ENCODE data around the gene LRIG2.

LRIG2 gene

DNA sequence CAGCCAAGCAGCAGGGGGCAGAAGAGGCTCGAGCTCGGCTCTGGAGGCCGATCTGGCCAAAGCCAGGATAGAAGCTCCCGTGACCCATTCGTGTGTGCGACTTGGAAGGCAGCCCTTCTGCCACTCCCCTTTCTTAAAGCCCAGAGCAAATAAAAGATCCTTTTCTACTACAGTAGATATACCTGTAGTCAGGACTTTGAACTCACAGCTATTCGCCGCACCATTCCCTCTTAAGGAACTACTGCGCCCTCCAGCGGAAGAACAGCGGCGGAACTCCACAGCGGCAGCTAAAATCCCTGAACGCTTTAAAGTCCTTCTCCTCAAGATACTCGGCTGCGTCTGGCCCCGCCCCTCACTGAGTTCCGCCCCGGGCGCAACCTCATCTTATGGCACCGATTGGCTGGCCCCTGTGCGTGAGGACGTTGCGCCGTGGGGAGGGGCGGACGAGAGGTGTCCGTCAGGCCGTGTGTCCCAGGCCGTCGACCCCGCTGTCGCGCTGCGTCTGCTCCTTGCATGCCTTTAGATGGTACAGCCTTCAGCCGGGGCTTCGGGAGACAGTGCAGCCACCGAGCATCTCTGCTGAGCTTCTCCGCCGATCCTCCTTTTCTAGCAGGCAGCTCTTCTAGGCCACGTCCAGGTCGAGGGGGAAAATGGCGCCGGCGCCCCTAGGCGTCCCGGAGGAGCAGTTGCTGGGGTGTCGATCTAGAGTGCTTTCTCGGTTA lies at the start of gene LRIG2 (continued):
- TF ChIP-seq ZBTB20 (tag by site-specific recombination; IDR thresholded peaks at IDR 0.05) (no peak; the same call in 1 of the 2 replicates), ZNF785 (tag by site-specific recombination; IDR thresholded peaks at IDR 0.05) (no peak), GLI4 (tag by site-specific recombination; IDR thresholded peaks at IDR 0.05) (no peak), EGR2 (tag by site-specific recombination; IDR thresholded peaks at IDR 0.05; ENCODE audit: low read depth) (peak; percentile 59; the same call in 1 of the 2 replicates), ZNF366 (tag by site-specific recombination; conservative IDR thresholded peaks at IDR 0.05) (no peak), ZBTB8A (tag by site-specific recombination; IDR thresholded peaks at IDR 0.05) (no peak), GFI1B (tag by site-specific recombination; IDR thresholded peaks at IDR 0.05) (no peak), ZNF248 (tag by site-specific recombination; IDR thresholded peaks at IDR 0.05) (no peak), ZNF10 (tag by site-specific recombination; IDR thresholded peaks at IDR 0.05) (0 out of 2 replicates have a peak, but pooled peaks have one; percentile 14), WT1 (tag by site-specific recombination; IDR thresholded peaks at IDR 0.05) (no peak), ZNF596 (tag by site-specific recombination; IDR thresholded peaks at IDR 0.05) (no peak), ZNF239 (tag by site-specific recombination; IDR thresholded peaks at IDR 0.05) (no peak), ZNF792 (tag by site-specific recombination; IDR thresholded peaks at IDR 0.05) (no peak), ZNF184 (tag by site-specific recombination; IDR thresholded peaks at IDR 0.05) (peak; percentile 32; the same call in 1 of the 2 replicates), SETDB1 (IDR thresholded peaks at IDR 0.05; ENCODE audit: insufficient read length, low read length) (peak; percentile 48), ZNF529 (tag by site-specific recombination; IDR thresholded peaks at IDR 0.05; ENCODE audit: insufficient replicate concordance) (no peak), ZNF510 (tag by site-specific recombination; IDR thresholded peaks at IDR 0.05; ENCODE audit: insufficient replicate concordance) (no peak), ZNF791 (tag by site-specific recombination; IDR thresholded peaks at IDR 0.05) (no peak), YY1 (tag by site-specific recombination; IDR thresholded peaks at IDR 0.05) (peak; percentile 87)
- TF ChIP-seq, protein P1, sequence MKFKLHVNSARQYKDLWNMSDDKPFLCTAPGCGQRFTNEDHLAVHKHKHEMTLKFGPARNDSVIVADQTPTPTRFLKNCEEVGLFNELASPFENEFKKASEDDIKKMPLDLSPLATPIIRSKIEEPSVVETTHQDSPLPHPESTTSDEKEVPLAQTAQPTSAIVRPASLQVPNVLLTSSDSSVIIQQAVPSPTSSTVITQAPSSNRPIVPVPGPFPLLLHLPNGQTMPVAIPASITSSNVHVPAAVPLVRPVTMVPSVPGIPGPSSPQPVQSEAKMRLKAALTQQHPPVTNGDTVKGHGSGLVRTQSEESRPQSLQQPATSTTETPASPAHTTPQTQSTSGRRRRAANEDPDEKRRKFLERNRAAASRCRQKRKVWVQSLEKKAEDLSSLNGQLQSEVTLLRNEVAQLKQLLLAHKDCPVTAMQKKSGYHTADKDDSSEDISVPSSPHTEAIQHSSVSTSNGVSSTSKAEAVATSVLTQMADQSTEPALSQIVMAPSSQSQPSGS (tag by site-specific recombination; IDR thresholded peaks at IDR 0.05; ENCODE audit: low read depth), result no peak
- TF ChIP-seq, protein P2, sequence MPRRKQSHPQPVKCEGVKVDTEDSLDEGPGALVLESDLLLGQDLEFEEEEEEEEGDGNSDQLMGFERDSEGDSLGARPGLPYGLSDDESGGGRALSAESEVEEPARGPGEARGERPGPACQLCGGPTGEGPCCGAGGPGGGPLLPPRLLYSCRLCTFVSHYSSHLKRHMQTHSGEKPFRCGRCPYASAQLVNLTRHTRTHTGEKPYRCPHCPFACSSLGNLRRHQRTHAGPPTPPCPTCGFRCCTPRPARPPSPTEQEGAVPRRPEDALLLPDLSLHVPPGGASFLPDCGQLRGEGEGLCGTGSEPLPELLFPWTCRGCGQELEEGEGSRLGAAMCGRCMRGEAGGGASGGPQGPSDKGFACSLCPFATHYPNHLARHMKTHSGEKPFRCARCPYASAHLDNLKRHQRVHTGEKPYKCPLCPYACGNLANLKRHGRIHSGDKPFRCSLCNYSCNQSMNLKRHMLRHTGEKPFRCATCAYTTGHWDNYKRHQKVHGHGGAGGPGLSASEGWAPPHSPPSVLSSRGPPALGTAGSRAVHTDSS (tag by site-specific recombination; IDR thresholded peaks at IDR 0.05), result no peak
- TF ChIP-seq, protein P3, sequence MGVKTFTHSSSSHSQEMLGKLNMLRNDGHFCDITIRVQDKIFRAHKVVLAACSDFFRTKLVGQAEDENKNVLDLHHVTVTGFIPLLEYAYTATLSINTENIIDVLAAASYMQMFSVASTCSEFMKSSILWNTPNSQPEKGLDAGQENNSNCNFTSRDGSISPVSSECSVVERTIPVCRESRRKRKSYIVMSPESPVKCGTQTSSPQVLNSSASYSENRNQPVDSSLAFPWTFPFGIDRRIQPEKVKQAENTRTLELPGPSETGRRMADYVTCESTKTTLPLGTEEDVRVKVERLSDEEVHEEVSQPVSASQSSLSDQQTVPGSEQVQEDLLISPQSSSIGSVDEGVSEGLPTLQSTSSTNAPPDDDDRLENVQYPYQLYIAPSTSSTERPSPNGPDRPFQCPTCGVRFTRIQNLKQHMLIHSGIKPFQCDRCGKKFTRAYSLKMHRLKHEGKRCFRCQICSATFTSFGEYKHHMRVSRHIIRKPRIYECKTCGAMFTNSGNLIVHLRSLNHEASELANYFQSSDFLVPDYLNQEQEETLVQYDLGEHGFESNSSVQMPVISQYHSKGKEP (tag by site-specific recombination; IDR thresholded peaks at IDR 0.05), result no peak
- TF ChIP-seq, protein P4, sequence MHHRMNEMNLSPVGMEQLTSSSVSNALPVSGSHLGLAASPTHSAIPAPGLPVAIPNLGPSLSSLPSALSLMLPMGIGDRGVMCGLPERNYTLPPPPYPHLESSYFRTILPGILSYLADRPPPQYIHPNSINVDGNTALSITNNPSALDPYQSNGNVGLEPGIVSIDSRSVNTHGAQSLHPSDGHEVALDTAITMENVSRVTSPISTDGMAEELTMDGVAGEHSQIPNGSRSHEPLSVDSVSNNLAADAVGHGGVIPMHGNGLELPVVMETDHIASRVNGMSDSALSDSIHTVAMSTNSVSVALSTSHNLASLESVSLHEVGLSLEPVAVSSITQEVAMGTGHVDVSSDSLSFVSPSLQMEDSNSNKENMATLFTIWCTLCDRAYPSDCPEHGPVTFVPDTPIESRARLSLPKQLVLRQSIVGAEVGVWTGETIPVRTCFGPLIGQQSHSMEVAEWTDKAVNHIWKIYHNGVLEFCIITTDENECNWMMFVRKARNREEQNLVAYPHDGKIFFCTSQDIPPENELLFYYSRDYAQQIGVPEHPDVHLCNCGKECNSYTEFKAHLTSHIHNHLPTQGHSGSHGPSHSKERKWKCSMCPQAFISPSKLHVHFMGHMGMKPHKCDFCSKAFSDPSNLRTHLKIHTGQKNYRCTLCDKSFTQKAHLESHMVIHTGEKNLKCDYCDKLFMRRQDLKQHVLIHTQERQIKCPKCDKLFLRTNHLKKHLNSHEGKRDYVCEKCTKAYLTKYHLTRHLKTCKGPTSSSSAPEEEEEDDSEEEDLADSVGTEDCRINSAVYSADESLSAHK (tag by site-specific recombination; IDR thresholded peaks at IDR 0.05), result peak; percentile 60
- TF ChIP-seq, protein P5, sequence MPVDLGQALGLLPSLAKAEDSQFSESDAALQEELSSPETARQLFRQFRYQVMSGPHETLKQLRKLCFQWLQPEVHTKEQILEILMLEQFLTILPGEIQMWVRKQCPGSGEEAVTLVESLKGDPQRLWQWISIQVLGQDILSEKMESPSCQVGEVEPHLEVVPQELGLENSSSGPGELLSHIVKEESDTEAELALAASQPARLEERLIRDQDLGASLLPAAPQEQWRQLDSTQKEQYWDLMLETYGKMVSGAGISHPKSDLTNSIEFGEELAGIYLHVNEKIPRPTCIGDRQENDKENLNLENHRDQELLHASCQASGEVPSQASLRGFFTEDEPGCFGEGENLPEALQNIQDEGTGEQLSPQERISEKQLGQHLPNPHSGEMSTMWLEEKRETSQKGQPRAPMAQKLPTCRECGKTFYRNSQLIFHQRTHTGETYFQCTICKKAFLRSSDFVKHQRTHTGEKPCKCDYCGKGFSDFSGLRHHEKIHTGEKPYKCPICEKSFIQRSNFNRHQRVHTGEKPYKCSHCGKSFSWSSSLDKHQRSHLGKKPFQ (tag by site-specific recombination; IDR thresholded peaks at IDR 0.05), result no peak
- TF ChIP-seq, protein P6, sequence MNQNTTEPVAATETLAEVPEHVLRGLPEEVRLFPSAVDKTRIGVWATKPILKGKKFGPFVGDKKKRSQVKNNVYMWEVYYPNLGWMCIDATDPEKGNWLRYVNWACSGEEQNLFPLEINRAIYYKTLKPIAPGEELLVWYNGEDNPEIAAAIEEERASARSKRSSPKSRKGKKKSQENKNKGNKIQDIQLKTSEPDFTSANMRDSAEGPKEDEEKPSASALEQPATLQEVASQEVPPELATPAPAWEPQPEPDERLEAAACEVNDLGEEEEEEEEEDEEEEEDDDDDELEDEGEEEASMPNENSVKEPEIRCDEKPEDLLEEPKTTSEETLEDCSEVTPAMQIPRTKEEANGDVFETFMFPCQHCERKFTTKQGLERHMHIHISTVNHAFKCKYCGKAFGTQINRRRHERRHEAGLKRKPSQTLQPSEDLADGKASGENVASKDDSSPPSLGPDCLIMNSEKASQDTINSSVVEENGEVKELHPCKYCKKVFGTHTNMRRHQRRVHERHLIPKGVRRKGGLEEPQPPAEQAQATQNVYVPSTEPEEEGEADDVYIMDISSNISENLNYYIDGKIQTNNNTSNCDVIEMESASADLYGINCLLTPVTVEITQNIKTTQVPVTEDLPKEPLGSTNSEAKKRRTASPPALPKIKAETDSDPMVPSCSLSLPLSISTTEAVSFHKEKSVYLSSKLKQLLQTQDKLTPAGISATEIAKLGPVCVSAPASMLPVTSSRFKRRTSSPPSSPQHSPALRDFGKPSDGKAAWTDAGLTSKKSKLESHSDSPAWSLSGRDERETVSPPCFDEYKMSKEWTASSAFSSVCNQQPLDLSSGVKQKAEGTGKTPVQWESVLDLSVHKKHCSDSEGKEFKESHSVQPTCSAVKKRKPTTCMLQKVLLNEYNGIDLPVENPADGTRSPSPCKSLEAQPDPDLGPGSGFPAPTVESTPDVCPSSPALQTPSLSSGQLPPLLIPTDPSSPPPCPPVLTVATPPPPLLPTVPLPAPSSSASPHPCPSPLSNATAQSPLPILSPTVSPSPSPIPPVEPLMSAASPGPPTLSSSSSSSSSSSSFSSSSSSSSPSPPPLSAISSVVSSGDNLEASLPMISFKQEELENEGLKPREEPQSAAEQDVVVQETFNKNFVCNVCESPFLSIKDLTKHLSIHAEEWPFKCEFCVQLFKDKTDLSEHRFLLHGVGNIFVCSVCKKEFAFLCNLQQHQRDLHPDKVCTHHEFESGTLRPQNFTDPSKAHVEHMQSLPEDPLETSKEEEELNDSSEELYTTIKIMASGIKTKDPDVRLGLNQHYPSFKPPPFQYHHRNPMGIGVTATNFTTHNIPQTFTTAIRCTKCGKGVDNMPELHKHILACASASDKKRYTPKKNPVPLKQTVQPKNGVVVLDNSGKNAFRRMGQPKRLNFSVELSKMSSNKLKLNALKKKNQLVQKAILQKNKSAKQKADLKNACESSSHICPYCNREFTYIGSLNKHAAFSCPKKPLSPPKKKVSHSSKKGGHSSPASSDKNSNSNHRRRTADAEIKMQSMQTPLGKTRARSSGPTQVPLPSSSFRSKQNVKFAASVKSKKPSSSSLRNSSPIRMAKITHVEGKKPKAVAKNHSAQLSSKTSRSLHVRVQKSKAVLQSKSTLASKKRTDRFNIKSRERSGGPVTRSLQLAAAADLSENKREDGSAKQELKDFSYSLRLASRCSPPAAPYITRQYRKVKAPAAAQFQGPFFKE (tag by site-specific recombination; IDR thresholded peaks at IDR 0.05; ENCODE audit: borderline replicate concordance), result no peak

Measured in HEK293 (cell line).